Esophagus squamous epithelium (tissue), 5 donors: Measurements from ENCODE around the gene MALRD1. TPM values are rescaled to one million over a fixed set of nuclear protein-coding genes. Genes with fewer than 3 reads are reported as not detected.

Experiments
- DNase-seq: peaks from one replicate; lab custom pipeline; 2025; lab: John Stamatoyannopoulos, UW
- H3K27ac ChIP-seq, 4 donors: fragments of 200-600 bp; sonication (generic); one replicate each; pipeline ENCODE4 v1.5.1; 2016 to 2019; ENCODE audit warnings: mild to moderate bottlenecking in 1 of 4
- H3K27me3 ChIP-seq, 4 donors: fragments of 200-600 bp; sonication (generic); 1 replicate in 3 of 4; 2 replicates in 1 of 4; pipeline versions ENCODE4 v1.5.1 to v1.6.0; 2017 to 2021; ENCODE audit warnings: antibody characterized with exemption in 1 of 4
- H3K36me3 ChIP-seq, 3 donors: fragments of 200-600 bp; sonication (generic); one replicate each; pipeline ENCODE4 v1.5.1; 2016 to 2019
- H3K4me1 ChIP-seq, 3 donors: fragments of 200-600 bp; sonication (generic); one replicate each; pipeline ENCODE4 v1.5.1; 2017 to 2019
- H3K4me3 ChIP-seq, 4 donors: fragments of 200-600 bp; sonication (generic); 1 replicate in 3 of 4; 2 replicates in 1 of 4; pipeline ENCODE4 v1.5.1; 2016 to 2019; ENCODE audit warnings: mild to moderate bottlenecking in 2 of 4, moderate library complexity in 1 of 4
- H3K9me3 ChIP-seq, 3 donors: fragments of 200-600 bp; sonication (generic); one replicate each; pipeline ENCODE4 v1.5.1; 2016 to 2019
- CTCF ChIP-seq, 6 experiments: fragments of 450-650 bp in 4 of 6; fragments of 200-600 bp in 2 of 6; sonication (generic) in 2 of 6; IDR thresholded peaks; one replicate each; pipeline ENCODE4 v1.5.1; 2016 to 2019; ENCODE audit warnings: antibody characterized with exemption in 6 of 6, mild to moderate bottlenecking in 4 of 6, moderate library complexity in 4 of 6
- POLR2A ChIP-seq, 4 donors: fragments of 450-650 bp; IDR thresholded peaks; one replicate each; pipeline ENCODE4 v1.6.1; 2017; ENCODE audit warnings: antibody characterized with exemption in 4 of 4, mild to moderate bottlenecking in 4 of 4, moderate library complexity in 3 of 4
- WGBS, 2 donors: methylation state at CpG; one replicate each; pipeline ENCODE4 v1.1.5; 2018; 5-methylcytosine and 5-hydroxymethylcytosine counted together
- intact Hi-C: fragments of 100-400 bp; cut with DNase I; formaldehyde crosslinking; loops from one replicate; pipeline ENCODE4 v1.15.0; 2022
- total RNA-seq, 4 donors: library from RNA; depleted of rRNA; stranded (reverse); fragments of >200 nt; gene quantifications; one replicate each; pipeline ENCODE4 v1.1.0, GENCODE V29; 2016
- donor health status: DM: yes; HTN: yes; CAD: no.

Gene MALRD1
- total RNA-seq, 4 donors from 2014 or later = 0.38 TPM; not detected in 3

DNA sequence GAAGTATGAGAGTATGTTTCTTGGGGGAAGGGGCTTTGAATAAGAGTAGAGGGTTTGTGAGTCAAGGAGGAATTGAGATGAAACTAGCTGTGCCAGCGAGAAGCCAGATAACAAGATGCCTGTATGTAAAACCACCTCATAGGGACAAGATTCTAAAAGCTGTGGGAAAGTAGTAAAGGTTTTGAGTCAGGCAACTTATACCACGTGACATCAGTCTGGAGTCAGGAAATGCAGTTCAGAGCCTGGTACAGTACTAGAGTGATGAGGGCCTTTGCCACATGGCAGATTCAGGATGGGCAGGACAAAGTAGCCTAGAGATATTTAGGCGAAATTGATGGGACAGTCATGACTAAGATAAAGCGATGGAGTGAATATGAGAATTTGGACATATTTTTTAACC is 627.5 kb downstream of the MALRD1 start:
- no peak for DNase-seq
- Histone ChIP-seq H3K9me3 (no peaks in the 10 kb centered on the region), H3K36me3 (no peaks in the 10 kb centered on the region), H3K27me3 (no peaks in the 10 kb centered on the region), H3K4me1 (no peaks in the 10 kb centered on the region), H3K4me3 (no peak overlapping the region), H3K27ac (no peak overlapping the region)
- 80 to 82% methylated on average over 4 of the region's 4 CpGs for WGBS, 2 donors
- intact Hi-C loops = no loop called here
- no peak for TF ChIP-seq POLR2A (IDR thresholded peaks at IDR 0.05)
- no peak for TF ChIP-seq CTCF (IDR thresholded peaks at IDR 0.05)

DNA sequence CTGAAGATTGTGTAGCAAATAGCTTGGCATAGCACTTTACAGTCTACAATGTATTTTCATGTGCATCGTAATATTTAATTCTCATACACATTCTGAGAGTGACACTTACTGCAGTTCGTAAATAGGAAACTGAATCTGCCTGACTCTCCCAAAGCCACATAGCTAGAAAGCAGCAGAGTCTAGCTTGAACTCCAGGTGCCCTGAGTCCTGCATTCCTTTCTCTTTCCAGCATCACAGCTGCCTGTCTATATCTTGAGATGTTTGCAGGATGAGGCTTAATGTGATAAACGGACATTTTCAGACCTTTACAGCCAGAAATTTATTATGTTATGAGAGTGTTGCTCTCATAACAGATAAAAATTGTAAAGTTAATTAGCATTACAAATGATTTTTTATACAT is 634.8 kb downstream of the MALRD1 start:
- TF ChIP-seq POLR2A (IDR thresholded peaks at IDR 0.05) (no peak), CTCF (IDR thresholded peaks at IDR 0.05) (no peak)
- H3K27ac ChIP-seq = no peak overlapping the region
- intact Hi-C loops = no loop called here
- WGBS, 2 donors = 63 to 66% methylated on average over 3 of the region's 3 CpGs
- DNase-seq = no peak
- H3K36me3 ChIP-seq = no peaks in the 10 kb centered on the region
- H3K27me3 ChIP-seq = no peaks in the 10 kb centered on the region
- no peaks in the 10 kb centered on the region for H3K9me3 ChIP-seq
- no peak overlapping the region for H3K4me3 ChIP-seq
- H3K4me1 ChIP-seq = no peaks in the 10 kb centered on the region

- Histone ChIP-seq H3K36me3 (no peaks in the 10 kb centered on the region), H3K9me3 (no peaks in the 10 kb centered on the region), H3K4me3 (no peak overlapping the region), H3K4me1 (no peaks in the 10 kb centered on the region), H3K27me3 (no peaks in the 10 kb centered on the region), H3K27ac (no peak overlapping the region)
- 21 to 41% methylated on average over 5 of the region's 5 CpGs for WGBS, 2 donors
- intact Hi-C loops = no loop called here
- no peak for TF ChIP-seq POLR2A (IDR thresholded peaks at IDR 0.05)
- no peak for DNase-seq
Measured at GRCh38 chr10:19683960-19684359, 635.4 kb downstream of the MALRD1 start.

- intact Hi-C loops = no loop called here
- 52 to 88% methylated on average over 3 of the region's 3 CpGs for WGBS, 2 donors
- TF ChIP-seq CTCF (IDR thresholded peaks at IDR 0.05) = no peak
- TF ChIP-seq POLR2A (IDR thresholded peaks at IDR 0.05) = no peak
Measured at GRCh38 chr10:19688344-19688743, 639.7 kb downstream of the MALRD1 start.

GRCh38 chr10:19689231-19689630 is 640.6 kb downstream of the MALRD1 start:
- H3K27me3 ChIP-seq = no peaks in the 10 kb centered on the region
- H3K9me3 ChIP-seq = no peaks in the 10 kb centered on the region
- 62 to 67% methylated on average over 3 of the region's 3 CpGs for WGBS, 2 donors
- intact Hi-C loops = no loop called here
- H3K4me1 ChIP-seq = no peaks in the 10 kb centered on the region
- H3K36me3 ChIP-seq = no peaks in the 10 kb centered on the region
- TF ChIP-seq POLR2A (IDR thresholded peaks at IDR 0.05) = no peak
- no peak for TF ChIP-seq CTCF (IDR thresholded peaks at IDR 0.05)
- no peak overlapping the region for H3K27ac ChIP-seq
- no peak overlapping the region for H3K4me3 ChIP-seq
- DNase-seq = no peak

More at GRCh38 chr10:19688344-19688743, 639.7 kb downstream of the MALRD1 start:
- no peak overlapping the region for H3K4me3 ChIP-seq
- no peaks in the 10 kb centered on the region for H3K9me3 ChIP-seq
- DNase-seq = no peak
- H3K27me3 ChIP-seq = no peaks in the 10 kb centered on the region
- H3K4me1 ChIP-seq = no peaks in the 10 kb centered on the region
- no peak overlapping the region for H3K27ac ChIP-seq
- H3K36me3 ChIP-seq = no peaks in the 10 kb centered on the region

- 73 to 85% methylated on average over 3 of the region's 3 CpGs for WGBS, 2 donors
- no peak for DNase-seq
- Histone ChIP-seq H3K4me3 (no peak overlapping the region), H3K4me1 (no peaks in the 10 kb centered on the region), H3K27ac (no peak overlapping the region), H3K27me3 (no peaks in the 10 kb centered on the region), H3K9me3 (no peaks in the 10 kb centered on the region), H3K36me3 (no peaks in the 10 kb centered on the region)
- intact Hi-C loops = no loop called here
- TF ChIP-seq CTCF (IDR thresholded peaks at IDR 0.05) (no peak), POLR2A (IDR thresholded peaks at IDR 0.05) (no peak)
Measured at GRCh38 chr10:19699299-19699698, 650.7 kb downstream of the MALRD1 start.
